ENCODE measurements around the gene PARVA. TPM values are rescaled to one million over a fixed set of nuclear protein-coding genes. Genes with fewer than 3 reads are reported as not detected.

PARVA gene
- total RNA-seq, 1 donor from 2014 or later, result 15.0 TPM

DNA sequence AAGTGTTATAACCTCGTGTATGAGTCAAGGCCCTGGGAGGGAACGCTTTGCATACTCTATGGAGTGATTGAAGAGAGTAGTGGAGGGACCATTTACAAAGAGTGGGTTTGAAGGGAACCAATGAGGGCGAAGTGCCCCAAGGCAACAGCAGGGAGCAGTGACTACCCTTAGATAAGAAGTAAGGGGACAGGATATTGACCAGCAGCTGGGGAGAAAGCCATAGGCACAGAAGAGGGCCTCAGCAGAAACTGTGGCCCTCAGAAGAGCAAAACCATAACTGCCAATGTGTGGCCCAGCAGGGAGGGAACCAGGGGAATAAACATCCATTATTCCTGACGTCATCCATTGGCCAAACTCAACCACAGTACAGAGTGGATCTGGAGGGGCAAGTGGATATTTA lies 24.7 kb downstream of the PARVA start:
- Mint-ChIP-seq H3K36me3 (ENCODE audit: unreplicated experiment) (no peaks in the 10 kb centered on the region), H3K4me3 (ENCODE audit: unreplicated experiment) (no peak overlapping the region), H3K4me1 (ENCODE audit: low read depth, unreplicated experiment) (no peaks in the 10 kb centered on the region), H3K27ac (ENCODE audit: unreplicated experiment) (no peak overlapping the region), H3K9me3 (ENCODE audit: unreplicated experiment) (no peaks in the 10 kb centered on the region), H3K27me3 (ENCODE audit: unreplicated experiment) (no peaks in the 10 kb centered on the region)
- TF ChIP-seq CTCF (IDR thresholded peaks at IDR 0.05; ENCODE audit: partially characterized antibody, unreplicated experiment), result no peak
- no peak for DNase-seq

DNA sequence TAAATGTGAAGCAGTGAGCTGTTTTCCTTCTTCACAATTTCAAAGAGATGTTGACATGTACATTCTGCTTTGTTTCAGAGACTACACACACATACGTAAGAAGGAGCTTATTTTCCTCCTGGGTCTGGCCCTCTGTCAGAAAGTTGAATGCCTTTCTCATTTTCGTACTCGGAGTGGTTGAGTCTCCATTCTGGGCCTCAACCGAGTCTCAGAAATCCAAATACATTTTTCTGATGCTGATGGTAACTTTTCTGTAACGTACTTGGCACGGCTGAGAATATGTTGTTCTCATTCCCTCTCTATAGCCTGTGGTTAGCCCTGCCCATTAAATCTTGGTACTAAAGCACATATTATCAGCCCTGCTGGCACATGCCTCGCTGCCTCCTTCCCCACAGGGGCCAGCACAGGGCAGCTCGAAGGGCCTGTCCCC lies 25.3 kb downstream of the PARVA start:
- no peak for DNase-seq
- H3K4me1 Mint-ChIP-seq (ENCODE audit: low read depth, unreplicated experiment), result no peaks in the 10 kb centered on the region
- no peak overlapping the region for H3K4me3 Mint-ChIP-seq (ENCODE audit: unreplicated experiment)
- no peaks in the 10 kb centered on the region for H3K27me3 Mint-ChIP-seq (ENCODE audit: unreplicated experiment)
- no peaks in the 10 kb centered on the region for H3K36me3 Mint-ChIP-seq (ENCODE audit: unreplicated experiment)
- TF ChIP-seq CTCF (IDR thresholded peaks at IDR 0.05; ENCODE audit: partially characterized antibody, unreplicated experiment), result no peak
- H3K9me3 Mint-ChIP-seq (ENCODE audit: unreplicated experiment), result no peaks in the 10 kb centered on the region
- H3K27ac Mint-ChIP-seq (ENCODE audit: unreplicated experiment), result no peak overlapping the region

DNA sequence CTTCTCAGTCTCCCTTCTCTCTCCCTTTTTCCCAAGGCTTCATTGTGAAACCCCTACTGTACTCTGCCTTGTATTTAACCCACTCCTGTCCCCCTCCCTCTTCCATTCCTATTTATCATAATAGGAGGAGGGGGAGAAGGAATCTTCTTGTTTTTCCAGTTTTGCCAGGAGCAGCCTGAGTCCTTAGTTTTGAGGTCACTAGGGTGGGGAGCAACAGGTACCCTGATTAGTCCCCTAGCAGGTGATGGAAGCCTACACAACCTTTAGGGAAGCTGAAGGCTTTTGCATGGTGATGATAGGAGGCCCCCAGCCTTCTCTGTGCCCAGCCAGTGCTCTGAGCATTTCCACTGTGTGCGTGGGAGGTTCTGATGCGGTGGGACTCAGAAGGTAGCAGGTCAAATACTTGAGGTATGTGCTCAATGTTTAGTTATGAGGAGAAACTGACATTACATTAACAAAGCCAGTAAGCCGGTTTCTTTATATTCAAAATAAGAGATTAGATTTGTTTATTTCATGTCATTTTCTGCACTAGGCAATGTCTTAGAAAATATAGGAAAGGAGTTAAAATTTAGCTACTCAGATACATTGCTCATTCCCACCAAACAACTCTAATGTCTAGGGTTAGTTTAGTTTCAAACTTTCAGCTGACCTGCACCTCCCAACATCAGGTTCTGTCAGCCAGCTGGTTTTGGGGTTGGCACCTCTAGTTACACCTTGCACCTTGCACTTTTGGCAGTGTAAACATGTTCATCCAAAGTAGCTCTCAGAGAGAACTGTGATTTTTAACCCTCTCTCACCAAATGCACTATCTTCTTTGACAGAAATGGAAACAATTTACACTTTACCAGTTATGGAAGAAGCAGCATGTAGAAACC lies 26.0 kb downstream of the PARVA start:
- DNase-seq, result no peak
- H3K4me3 Mint-ChIP-seq (ENCODE audit: unreplicated experiment), result no peak overlapping the region
- no peaks in the 10 kb centered on the region for H3K27me3 Mint-ChIP-seq (ENCODE audit: unreplicated experiment)
- H3K9me3 Mint-ChIP-seq (ENCODE audit: unreplicated experiment), result no peaks in the 10 kb centered on the region
- H3K36me3 Mint-ChIP-seq (ENCODE audit: unreplicated experiment), result no peaks in the 10 kb centered on the region
- no peak overlapping the region for H3K27ac Mint-ChIP-seq (ENCODE audit: unreplicated experiment)
- no peak for TF ChIP-seq CTCF (IDR thresholded peaks at IDR 0.05; ENCODE audit: partially characterized antibody, unreplicated experiment)
- no peaks in the 10 kb centered on the region for H3K4me1 Mint-ChIP-seq (ENCODE audit: low read depth, unreplicated experiment)

DNA sequence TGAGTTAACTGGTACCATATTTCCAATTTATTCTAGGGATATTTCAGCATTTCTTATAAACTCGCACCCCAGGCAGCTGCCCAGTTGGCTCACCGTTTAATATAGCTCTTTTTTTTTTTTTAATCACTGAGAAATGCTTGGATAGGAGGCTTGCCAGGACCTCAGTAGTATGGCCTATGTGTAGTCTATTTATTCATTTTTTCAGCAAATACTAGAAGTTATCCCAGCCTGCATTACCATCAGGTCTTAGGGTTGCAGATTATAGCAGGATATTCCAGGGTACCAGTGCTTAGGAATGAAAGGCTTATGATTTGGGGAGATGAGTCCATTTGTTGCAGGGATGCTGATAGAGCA lies 26.6 kb downstream of the PARVA start:
- H3K4me1 Mint-ChIP-seq (ENCODE audit: low read depth, unreplicated experiment), result peaks cover 2% of the 10 kb centered on the region
- no peak overlapping the region for H3K4me3 Mint-ChIP-seq (ENCODE audit: unreplicated experiment)
- H3K9me3 Mint-ChIP-seq (ENCODE audit: unreplicated experiment), result no peaks in the 10 kb centered on the region
- H3K27me3 Mint-ChIP-seq (ENCODE audit: unreplicated experiment), result no peaks in the 10 kb centered on the region
- no peak for TF ChIP-seq CTCF (IDR thresholded peaks at IDR 0.05; ENCODE audit: partially characterized antibody, unreplicated experiment)
- DNase-seq, result no peak
- no peak overlapping the region for H3K27ac Mint-ChIP-seq (ENCODE audit: unreplicated experiment)
- no peaks in the 10 kb centered on the region for H3K36me3 Mint-ChIP-seq (ENCODE audit: unreplicated experiment)

- no peak for TF ChIP-seq CTCF (IDR thresholded peaks at IDR 0.05; ENCODE audit: partially characterized antibody, unreplicated experiment)
- Mint-ChIP-seq H3K4me3 (ENCODE audit: unreplicated experiment) (no peak overlapping the region), H3K36me3 (ENCODE audit: unreplicated experiment) (no peaks in the 10 kb centered on the region), H3K27ac (ENCODE audit: unreplicated experiment) (no peak overlapping the region), H3K27me3 (ENCODE audit: unreplicated experiment) (peaks cover 2% of the 10 kb centered on the region), H3K9me3 (ENCODE audit: unreplicated experiment) (no peaks in the 10 kb centered on the region), H3K4me1 (ENCODE audit: low read depth, unreplicated experiment) (peaks cover 2% of the 10 kb centered on the region)
- no peak for DNase-seq
Measured at GRCh38 chr11:12404436-12404835, 27.1 kb downstream of the PARVA start.
